Endothelial cell of umbilical vein (primary cell): ENCODE results near the gene LRP1.

Experiments used
- EZH2 ChIP-seq: IDR thresholded peaks from 2 replicates; pipeline ENCODE4 v1.6.1; 2012; ENCODE audit warnings: borderline replicate concordance, low read depth, mild to moderate bottlenecking, moderate library complexity, low read length, inconsistent platforms; ENCODE audit not compliant: severe bottlenecking
- TF ChIP-seq, protein P1 (sequence below), 2 donors: IDR thresholded peaks; 1 replicate in 1 of 2; 2 replicates in 1 of 2; pipeline ENCODE4 v1.5.1; 2011; ENCODE audit warnings: low read length in 2 of 2, mild to moderate bottlenecking in 2 of 2, moderate library complexity in 2 of 2, control low read depth in 1 of 2, inconsistent platforms in 1 of 2, low read depth in 1 of 2; ENCODE audit not compliant: insufficient read depth in 1 of 2; ENCODE audit errors: extremely low read depth in 1 of 2

DNA sequence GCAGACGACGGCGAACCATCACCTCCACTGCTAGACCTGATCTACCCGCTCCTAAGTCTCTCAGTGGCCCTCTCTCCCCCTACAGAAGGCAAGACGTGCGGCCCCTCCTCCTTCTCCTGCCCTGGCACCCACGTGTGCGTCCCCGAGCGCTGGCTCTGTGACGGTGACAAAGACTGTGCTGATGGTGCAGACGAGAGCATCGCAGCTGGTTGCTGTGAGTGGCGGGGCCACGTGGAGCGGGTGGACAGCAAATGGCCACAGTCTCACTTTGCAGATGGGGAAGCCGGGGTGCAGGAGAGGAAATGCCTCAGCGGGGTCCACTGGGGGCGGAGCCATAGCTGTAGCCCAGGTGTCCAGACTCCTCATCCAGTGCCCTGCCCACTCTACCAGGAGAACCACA is 66.9 kb downstream of the LRP1 start:
- TF ChIP-seq, protein P1, sequence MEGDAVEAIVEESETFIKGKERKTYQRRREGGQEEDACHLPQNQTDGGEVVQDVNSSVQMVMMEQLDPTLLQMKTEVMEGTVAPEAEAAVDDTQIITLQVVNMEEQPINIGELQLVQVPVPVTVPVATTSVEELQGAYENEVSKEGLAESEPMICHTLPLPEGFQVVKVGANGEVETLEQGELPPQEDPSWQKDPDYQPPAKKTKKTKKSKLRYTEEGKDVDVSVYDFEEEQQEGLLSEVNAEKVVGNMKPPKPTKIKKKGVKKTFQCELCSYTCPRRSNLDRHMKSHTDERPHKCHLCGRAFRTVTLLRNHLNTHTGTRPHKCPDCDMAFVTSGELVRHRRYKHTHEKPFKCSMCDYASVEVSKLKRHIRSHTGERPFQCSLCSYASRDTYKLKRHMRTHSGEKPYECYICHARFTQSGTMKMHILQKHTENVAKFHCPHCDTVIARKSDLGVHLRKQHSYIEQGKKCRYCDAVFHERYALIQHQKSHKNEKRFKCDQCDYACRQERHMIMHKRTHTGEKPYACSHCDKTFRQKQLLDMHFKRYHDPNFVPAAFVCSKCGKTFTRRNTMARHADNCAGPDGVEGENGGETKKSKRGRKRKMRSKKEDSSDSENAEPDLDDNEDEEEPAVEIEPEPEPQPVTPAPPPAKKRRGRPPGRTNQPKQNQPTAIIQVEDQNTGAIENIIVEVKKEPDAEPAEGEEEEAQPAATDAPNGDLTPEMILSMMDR (IDR thresholded peaks at IDR 0.05; ENCODE audit: extremely low read depth in 1 of 2, insufficient read depth in 1 of 2, low read depth in 1 of 2, low read length in 2 of 2): no peak
- no peak for TF ChIP-seq EZH2
